HCT116 (cell line): ENCODE data around the gene SERAC1. TPM values are rescaled to one million over a fixed set of nuclear protein-coding genes. Genes with fewer than 3 reads are reported as not detected.

Experiments
- ATAC-seq: fragments of 200-7000 bp; cut with Tn5 transposase; 2 replicates; pipeline ENCODE4 v1.9.1; 2020; ENCODE audit warnings: mild to moderate bottlenecking, moderate library complexity
- BruUV-seq: library from RNA; stranded (reverse); fragments of 400-500 nt; replicated peaks from 2 replicates; lab custom pipeline; 2021; lab: Mats Ljungman, UMichigan
- CTCF ChIA-PET: fragments of 300-600 bp; sonication (Branson Sonifier 250); formaldehyde crosslinking; loops from one replicate; lab custom pipeline; 2021; ENCODE audit warnings: antibody characterized with exemption; lab: Charles Lee
- POLR2A ChIA-PET: fragments of 300-600, 350-600 bp; sonication (Branson Sonifier 250); formaldehyde crosslinking; loops from one replicate; lab custom pipeline; 2021; ENCODE audit warnings: antibody characterized with exemption; lab: Charles Lee
- RAD21 ChIA-PET, 2 experiments: fragments of 300-600 bp; sonication (Branson Sonifier 250); formaldehyde crosslinking; loops; one replicate each; lab custom pipeline; 2023; ENCODE audit warnings: low total read pairs in 2 of 2; ENCODE audit not compliant: uncharacterized antibody in 2 of 2, unreplicated experiment in 2 of 2, low non-redundant PET in 1 of 2; lab: Charles Lee
- DNase-seq: peaks from one replicate; pipeline ENCODE4 v3.0.0-alpha.2; 2010; ENCODE audit warnings: low read depth, low spot score
- H2AFZ ChIP-seq: fragments of 200-600 bp; shearing (Covaris generic), sonication (generic); 2 replicates; pipeline ENCODE4 v1.6.1; 2017; ENCODE audit warnings: low read depth, mixed run types, mixed read lengths, antibody characterized with exemption, low read length; ENCODE audit not compliant: poor library complexity, severe bottlenecking
- H3K27ac ChIP-seq: 2 replicates; pipeline ENCODE4 v1.5.1; 2012; ENCODE audit warnings: low read depth, low read length
- H3K27me3 ChIP-seq: fragments of 200-600 bp; sonication (generic); 2 replicates; pipeline ENCODE4 v1.6.1; 2016; ENCODE audit warnings: mixed run types, low read length, mixed read lengths; ENCODE audit not compliant: insufficient read depth
- H3K36me3 ChIP-seq, 2 experiments: fragments of 200-500 bp in 1 of 2; fragments of 200-600 bp in 1 of 2; sonication (Bioruptor generic) in 1 of 2; sonication (generic) in 1 of 2; 2 replicates each; pipeline versions ENCODE4 v1.5.1 to v1.6.1; 2014 to 2016; ENCODE audit warnings: low read length in 2 of 2, inconsistent platforms in 1 of 2, mixed read lengths in 1 of 2, mixed run types in 1 of 2; ENCODE audit not compliant: insufficient read depth in 2 of 2, control insufficient read depth in 1 of 2
- H3K4me1 ChIP-seq, 2 experiments: fragments of 200-600 bp in 1 of 2; sonication (generic) in 1 of 2; 2 replicates each; pipeline versions ENCODE4 v1.5.1 to v1.6.1; 2012 to 2017; ENCODE audit warnings: low read length in 2 of 2, inconsistent platforms in 1 of 2, mild to moderate bottlenecking in 1 of 2, mixed read lengths in 1 of 2, mixed run types in 1 of 2, moderate library complexity in 1 of 2; ENCODE audit not compliant: insufficient read depth in 2 of 2, control insufficient read depth in 1 of 2
- H3K4me2 ChIP-seq: fragments of 200-600 bp; sonication (generic); 2 replicates; pipeline ENCODE4 v1.6.1; 2017; ENCODE audit warnings: mixed run types, low read length, mixed read lengths
- H3K4me3 ChIP-seq, 2 experiments: fragments of 200-600 bp in 1 of 2; sonication (generic) in 1 of 2; replicated peaks in 1 of 2; 2 replicates each; pipeline ENCODE4 v1.5.1; 2011 to 2016; ENCODE audit warnings: low read length in 2 of 2, control low read depth in 1 of 2, low read depth in 1 of 2, mild to moderate bottlenecking in 1 of 2, mixed read lengths in 1 of 2, mixed run types in 1 of 2
- H3K79me2 ChIP-seq: fragments of 200-600 bp; sonication (generic); 2 replicates; pipeline ENCODE4 v1.6.1; 2017; ENCODE audit warnings: mild to moderate bottlenecking, mixed run types, low read length, moderate library complexity, mixed read lengths; ENCODE audit not compliant: insufficient read depth
- H3K9ac ChIP-seq: fragments of 200-600 bp; sonication (generic); 2 replicates; pipeline ENCODE4 v1.6.1; 2016; ENCODE audit warnings: low read length, mixed read lengths
- H3K9me2 ChIP-seq: fragments of 200-600 bp; sonication (generic), shearing (Covaris generic); 2 replicates; pipeline ENCODE4 v1.6.1; 2017; ENCODE audit warnings: mixed run types, mild to moderate bottlenecking, moderate library complexity; ENCODE audit not compliant: insufficient read depth
- H3K9me3 ChIP-seq, 2 experiments: fragments of 200-500 bp in 1 of 2; fragments of 200-600 bp in 1 of 2; sonication (Bioruptor generic) in 1 of 2; sonication (generic) in 1 of 2; 2 replicates each; pipeline ENCODE4 v1.6.1; 2014 to 2017; ENCODE audit warnings: low read length in 2 of 2, mixed read lengths in 2 of 2, inconsistent platforms in 1 of 2, low read depth in 1 of 2, mild to moderate bottlenecking in 1 of 2, mixed run types in 1 of 2, moderate library complexity in 1 of 2; ENCODE audit not compliant: control insufficient read depth in 1 of 2, insufficient read depth in 1 of 2
- H4K20me1 ChIP-seq: fragments of 200-600 bp; sonication (generic), shearing (Covaris generic); 2 replicates; pipeline ENCODE4 v1.6.1; 2017; ENCODE audit warnings: mixed run types, mild to moderate bottlenecking, moderate library complexity; ENCODE audit not compliant: insufficient read depth
- EGR1 ChIP-seq: IDR thresholded peaks from 2 replicates; pipeline ENCODE4 v1.6.1; 2012; ENCODE audit warnings: low read depth
- ELF1 ChIP-seq: IDR thresholded peaks from 2 replicates; pipeline ENCODE4 v1.6.1; 2012; ENCODE audit warnings: low read depth, borderline replicate concordance
- FOSL1 ChIP-seq: IDR thresholded peaks from 2 replicates; pipeline ENCODE4 v1.6.1; 2012; ENCODE audit warnings: low read depth
- POLR2A ChIP-seq: IDR thresholded peaks from 2 replicates; pipeline ENCODE4 v1.7.0; 2011; ENCODE audit warnings: borderline replicate concordance; ENCODE audit not compliant: insufficient read depth, insufficient read length; ENCODE audit errors: extremely low read depth
- TCF7L2 ChIP-seq: IDR thresholded peaks from 2 replicates; pipeline ENCODE4 v1.7.0; 2011; ENCODE audit warnings: borderline replicate concordance, inconsistent platforms; ENCODE audit not compliant: insufficient read depth, insufficient read length; ENCODE audit errors: extremely low read depth
- intact Hi-C: fragments of 100-400 bp; cut with micrococcal nuclease; formaldehyde crosslinking; loops from 2 replicates; pipeline ENCODE4 v1.10.0; 2022
- total RNA-seq: library from RNA; stranded (reverse); gene quantifications from one replicate; pipeline ENCODE4 v1.2.1, GENCODE V29; 2021; ENCODE audit not compliant: unreplicated experiment
- TF ChIP-seq, protein P1 (sequence below), 3 experiments: fragments of 200-600 bp in 1 of 3; sonication (generic) in 1 of 3; IDR thresholded peaks in 2 of 3; conservative IDR thresholded peaks in 1 of 3; 2 replicates each; pipeline ENCODE4 v1.5.1; 2012 to 2017; ENCODE audit warnings: low read depth in 2 of 3, low read length in 2 of 3, antibody characterized with exemption in 1 of 3, borderline replicate concordance in 1 of 3, control low read depth in 1 of 3, mild to moderate bottlenecking in 1 of 3, mixed read lengths in 1 of 3, mixed run types in 1 of 3, moderate library complexity in 1 of 3; ENCODE audit not compliant: insufficient read depth in 1 of 3
- TF ChIP-seq, protein P2 (sequence below): IDR thresholded peaks from 2 replicates; pipeline ENCODE4 v1.6.1; 2012

SERAC1 gene
- total RNA-seq, 1 experiment from 2014 or later: 7.6 TPM

DNA sequence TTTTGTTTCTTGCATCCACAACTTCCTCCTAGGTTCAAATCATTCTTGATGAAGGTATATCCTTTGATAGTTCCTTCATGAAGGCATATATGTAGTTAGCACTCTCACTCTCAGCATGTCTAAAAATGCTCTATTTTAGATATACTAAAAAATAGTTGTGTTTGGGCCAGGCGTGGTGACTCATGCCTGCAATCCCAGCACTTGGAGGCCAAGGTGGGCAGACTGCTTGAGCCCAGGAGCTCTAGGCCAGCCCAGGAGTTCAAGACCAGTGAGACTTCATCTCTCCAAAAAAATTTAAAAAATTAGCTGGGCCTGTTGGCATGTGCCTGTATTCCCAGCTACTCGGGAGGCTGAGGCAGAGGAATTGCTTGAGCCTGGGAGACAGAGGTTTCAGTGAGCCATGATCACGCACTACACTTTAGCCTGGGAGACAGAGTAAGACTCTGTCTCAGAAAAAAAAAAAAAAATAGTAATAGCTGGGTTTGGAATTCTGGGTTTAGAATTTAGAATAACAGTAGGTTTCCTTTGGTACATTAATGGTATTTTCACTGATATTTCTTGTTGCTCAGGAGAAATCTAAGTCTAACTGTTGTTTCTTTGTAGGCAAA, 7.0 kb downstream of the SERAC1 start:
- peaks cover 6 to 24% of the 10 kb centered on the region in 2 experiments; a peak in 2 of 4 replicates for H3K4me1 ChIP-seq
- H4K20me1 ChIP-seq: 0 out of 2 replicates have a peak, but pooled peaks cover 3% of the 10 kb centered on the region
- H3K27me3 ChIP-seq: no peaks in the 10 kb centered on the region
- H3K4me2 ChIP-seq: peak overlapping the region; percentile 14; the same call in 1 of the 2 replicates
- ChIA-PET CTCF (no interaction called here), RAD21 (interaction anchor here in 1 of 2 experiments (0.7 kb wide), 1 partner anchor 18 kb away, joined by 3 read pairs; no protein-coding TSS in a partner anchor), POLR2A (no interaction called here)
- H3K9ac ChIP-seq: no peak overlapping the region
- ATAC-seq (peak; percentile 58), DNase-seq (no peak)
- H3K79me2 ChIP-seq: peaks cover 5% of the 10 kb centered on the region; the same call in 1 of the 2 replicates
- H3K4me3 ChIP-seq: no peak overlapping the region
- H3K9me2 ChIP-seq: no peaks in the 10 kb centered on the region
- TF ChIP-seq FOSL1 (0 out of 2 replicates have a peak, but pooled peaks have one; percentile 15), EGR1 (no peak)
- H3K9me3 ChIP-seq: no peaks in the 10 kb centered on the region
- intact Hi-C loops: no loop called here
- H3K27ac ChIP-seq: no peak overlapping the region
- H2AFZ ChIP-seq: no peak overlapping the region
- BruUV-seq: no TSS peak
- H3K36me3 ChIP-seq: 0 out of 4 replicates have a peak, but pooled peaks cover 0 to 2% of the 10 kb centered on the region in 2 experiments

DNA sequence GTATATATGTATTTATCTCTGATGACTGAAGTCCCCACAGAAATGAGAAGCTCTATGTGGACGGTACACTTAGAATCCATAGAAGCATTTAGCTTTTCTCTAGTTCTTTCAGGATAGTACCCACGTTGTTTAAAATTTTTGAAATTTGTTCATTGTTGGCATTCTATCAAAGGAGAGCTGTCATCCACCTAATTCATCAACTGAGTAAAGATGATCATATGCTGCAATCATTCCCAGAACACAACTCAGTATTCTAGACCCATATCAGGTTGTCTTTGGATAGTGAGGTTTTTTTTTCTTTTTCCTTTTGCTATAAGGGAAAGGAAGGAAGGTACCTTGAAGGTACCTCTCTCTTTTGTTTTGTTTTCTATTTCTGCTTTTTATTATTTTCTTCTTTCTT, 9.3 kb downstream of the SERAC1 start:
- no TSS peak for BruUV-seq
- no peak overlapping the region for H3K27ac ChIP-seq
- 0 out of 2 replicates have a peak, but pooled peaks cover 3% of the 10 kb centered on the region for H4K20me1 ChIP-seq
- 0 out of 4 replicates have a peak, but pooled peaks cover 0 to 3% of the 10 kb centered on the region in 2 experiments for H3K36me3 ChIP-seq
- ATAC-seq: no peak
- 0 out of 2 replicates have a peak, but pooled peaks cover 5% of the 10 kb centered on the region for H3K79me2 ChIP-seq
- intact Hi-C loops: no loop called here
- no peak overlapping the region for H3K4me3 ChIP-seq
- H3K27me3 ChIP-seq: no peaks in the 10 kb centered on the region
- TF ChIP-seq TCF7L2 (no peak), FOSL1 (no peak), ELF1 (no peak), POLR2A (no peak)
- TF ChIP-seq, protein P1, sequence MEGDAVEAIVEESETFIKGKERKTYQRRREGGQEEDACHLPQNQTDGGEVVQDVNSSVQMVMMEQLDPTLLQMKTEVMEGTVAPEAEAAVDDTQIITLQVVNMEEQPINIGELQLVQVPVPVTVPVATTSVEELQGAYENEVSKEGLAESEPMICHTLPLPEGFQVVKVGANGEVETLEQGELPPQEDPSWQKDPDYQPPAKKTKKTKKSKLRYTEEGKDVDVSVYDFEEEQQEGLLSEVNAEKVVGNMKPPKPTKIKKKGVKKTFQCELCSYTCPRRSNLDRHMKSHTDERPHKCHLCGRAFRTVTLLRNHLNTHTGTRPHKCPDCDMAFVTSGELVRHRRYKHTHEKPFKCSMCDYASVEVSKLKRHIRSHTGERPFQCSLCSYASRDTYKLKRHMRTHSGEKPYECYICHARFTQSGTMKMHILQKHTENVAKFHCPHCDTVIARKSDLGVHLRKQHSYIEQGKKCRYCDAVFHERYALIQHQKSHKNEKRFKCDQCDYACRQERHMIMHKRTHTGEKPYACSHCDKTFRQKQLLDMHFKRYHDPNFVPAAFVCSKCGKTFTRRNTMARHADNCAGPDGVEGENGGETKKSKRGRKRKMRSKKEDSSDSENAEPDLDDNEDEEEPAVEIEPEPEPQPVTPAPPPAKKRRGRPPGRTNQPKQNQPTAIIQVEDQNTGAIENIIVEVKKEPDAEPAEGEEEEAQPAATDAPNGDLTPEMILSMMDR (IDR thresholded peaks at IDR 0.05 in 2 of 3, conservative IDR thresholded peaks at IDR 0.05 in 1 of 3; ENCODE audit: borderline replicate concordance in 1 of 3, insufficient read depth in 1 of 3, low read depth in 2 of 3, low read length in 2 of 3): no peak
- TF ChIP-seq, protein P2, sequence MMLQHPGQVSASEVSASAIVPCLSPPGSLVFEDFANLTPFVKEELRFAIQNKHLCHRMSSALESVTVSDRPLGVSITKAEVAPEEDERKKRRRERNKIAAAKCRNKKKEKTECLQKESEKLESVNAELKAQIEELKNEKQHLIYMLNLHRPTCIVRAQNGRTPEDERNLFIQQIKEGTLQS: no peak
- DNase-seq: no peak
- no peaks in the 10 kb centered on the region for H3K9me2 ChIP-seq
- H3K4me2 ChIP-seq: no peak overlapping the region
- CTCF ChIA-PET: interaction anchor here (1.3 kb wide), 1 partner anchor 14 kb away, joined by 4 read pairs; no protein-coding TSS in a partner anchor
- no peak overlapping the region for H2AFZ ChIP-seq
- H3K4me1 ChIP-seq: peaks cover 6 to 24% of the 10 kb centered on the region in 2 experiments; a peak in 2 of 4 replicates
- RAD21 ChIA-PET: interaction anchor here in 1 of 2 experiments (0.6 kb wide), 1 partner anchor 13 kb away, joined by 4 read pairs; no protein-coding TSS in a partner anchor
- no peaks in the 10 kb centered on the region for H3K9me3 ChIP-seq
- H3K9ac ChIP-seq: no peak overlapping the region
- POLR2A ChIA-PET: no interaction called here
